GM21526 (cell line): ENCODE measurements around the gene SSNA1.

Source experiments
- ATAC-seq: cut with Tn5 transposase; IDR thresholded peaks from one replicate; pipeline ENCODE4 v1.9.1; 2021; ENCODE audit warnings: moderate library complexity; ENCODE audit not compliant: unreplicated experiment, low FRiP score

Gene SSNA1

GRCh38 chr9:137195525-137196220 is 7.2 kb downstream of the SSNA1 start:
- ATAC-seq: no peak

- no peak for ATAC-seq
Measured at GRCh38 chr9:137198051-137198901, 9.8 kb downstream of the SSNA1 start.

DNA sequence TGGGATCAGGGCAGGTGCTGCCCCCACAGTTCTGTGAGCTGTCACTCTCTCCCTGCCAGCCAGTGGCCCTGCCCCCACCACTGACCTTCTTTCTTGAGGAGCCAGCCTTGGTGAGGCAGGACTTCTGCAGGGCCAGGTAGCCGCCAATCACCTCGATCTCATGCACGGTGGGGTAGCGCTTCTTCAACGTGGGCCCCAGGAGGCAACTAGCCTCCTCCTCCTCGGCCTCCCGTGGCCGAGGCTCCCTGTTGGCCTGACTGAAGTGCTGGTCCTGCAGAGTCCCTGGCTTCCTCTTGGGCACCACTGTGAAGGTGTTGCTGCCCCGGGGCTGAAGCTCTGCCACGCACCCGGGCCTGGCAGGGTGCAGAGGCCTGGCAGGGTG is 10.4 kb downstream of the SSNA1 start:
- ATAC-seq: no peak

DNA sequence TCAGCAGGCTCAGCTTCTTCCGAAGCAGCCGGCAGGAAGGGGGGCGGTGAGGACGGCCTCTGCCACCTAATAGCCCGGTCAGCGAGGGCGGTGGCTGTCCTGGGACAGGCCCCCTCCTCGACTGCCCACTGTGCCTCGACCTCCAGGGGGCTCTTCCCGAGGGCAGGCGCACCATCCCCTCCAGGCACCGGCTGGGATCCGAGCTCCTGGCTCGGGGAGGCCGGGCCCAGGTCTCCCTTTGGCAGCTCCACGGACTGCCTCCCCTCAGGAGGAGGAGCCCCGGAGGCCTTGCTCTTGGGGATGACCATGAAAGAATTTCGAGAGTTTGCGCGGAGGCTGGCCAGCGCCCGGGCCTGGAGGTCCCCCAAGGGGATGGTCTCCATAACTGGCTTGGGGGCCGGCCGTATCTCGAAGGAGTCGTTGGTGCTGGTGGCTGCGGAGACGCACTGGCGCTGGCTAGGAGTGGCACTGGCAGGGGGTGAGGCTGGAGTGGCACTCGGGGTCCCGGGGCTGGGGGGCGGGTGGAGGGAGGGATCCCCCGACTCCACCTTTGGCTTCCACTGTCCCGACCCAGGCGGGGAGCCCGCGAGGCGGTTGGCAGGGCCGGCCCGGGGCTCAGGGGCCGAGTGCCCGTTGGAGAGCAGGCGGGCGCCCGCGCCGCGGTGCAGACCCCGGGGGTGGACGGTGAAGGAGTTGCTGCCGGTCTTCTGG is 11.1 kb downstream of the SSNA1 start:
- ATAC-seq: no peak

DNA sequence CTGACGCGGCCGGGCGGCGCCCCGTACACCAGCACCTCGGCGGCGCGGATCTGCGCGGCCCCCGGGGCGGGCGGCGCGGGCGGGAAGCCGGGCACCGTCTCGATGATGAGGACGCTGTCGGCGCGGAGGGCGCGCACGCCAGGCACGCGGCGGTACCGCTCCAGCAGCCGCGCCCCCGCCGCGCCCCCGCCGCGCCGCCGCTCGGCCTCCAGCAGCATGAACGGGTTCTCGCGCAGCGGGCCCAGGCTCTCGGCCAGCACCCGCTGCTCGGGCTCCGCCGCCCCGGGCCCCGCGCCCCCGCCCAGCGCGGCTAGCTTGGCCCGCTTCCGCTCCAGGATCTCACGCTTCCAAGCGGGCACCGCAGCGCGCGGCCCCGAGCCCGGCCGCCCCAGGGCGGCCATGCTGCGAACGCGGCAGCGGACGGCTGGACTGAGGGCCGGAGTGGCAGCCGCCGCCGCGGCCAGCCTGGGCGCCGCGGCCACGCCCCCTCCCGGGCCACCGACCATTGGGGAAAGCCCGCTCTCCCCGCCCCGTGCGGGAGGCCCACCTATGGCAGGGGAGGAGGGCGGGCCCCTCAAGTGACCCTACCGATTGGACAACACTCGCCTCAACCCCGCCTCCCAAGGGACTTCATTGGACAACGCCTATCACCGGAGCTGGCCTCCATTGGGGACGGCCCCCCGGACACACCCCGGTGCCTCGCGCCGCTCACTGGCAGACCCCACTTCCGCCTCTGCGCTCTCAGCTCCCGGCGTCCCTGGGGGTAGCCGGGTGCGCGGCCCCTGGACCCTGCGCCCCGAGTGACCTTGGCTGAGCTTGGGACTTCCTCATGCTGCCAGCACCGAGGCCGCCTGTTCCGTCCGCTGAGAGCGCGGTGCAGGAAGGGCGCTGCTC is 12.1 kb downstream of the SSNA1 start, which contains the start of gene TPRN:
TPRN (minus strand) TSS at position 431 of the 894 bp plus-strand sequence; CDS start at position 401, 30 bp downstream.
- ATAC-seq: peak; percentile 74

GRCh38 chr9:137201205-137201868 is 12.9 kb downstream of the SSNA1 start:
- ATAC-seq: no peak

DNA sequence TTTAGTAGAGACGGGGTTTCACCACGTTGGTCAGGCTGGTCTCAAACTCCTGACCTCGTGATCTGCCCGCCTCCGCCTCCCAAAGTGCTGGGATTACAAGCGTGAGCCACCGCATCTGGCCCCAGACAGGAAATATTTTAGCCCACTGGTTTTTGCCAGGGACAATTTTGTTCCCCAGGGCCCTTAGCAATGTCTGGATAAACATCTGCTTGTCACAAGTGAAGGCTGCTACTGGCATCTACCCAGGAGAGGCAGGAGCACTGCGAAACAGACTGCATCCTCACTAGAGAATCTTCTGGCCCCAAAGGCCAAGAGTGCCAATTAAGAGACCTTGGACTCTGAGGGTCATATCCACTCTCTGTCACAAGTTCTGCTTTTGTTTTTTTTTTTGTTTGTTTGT is 14.5 kb downstream of the SSNA1 start:
- no peak for ATAC-seq

- ATAC-seq: no peak
Measured at GRCh38 chr9:137204731-137205125, 16.3 kb downstream of the SSNA1 start.

DNA sequence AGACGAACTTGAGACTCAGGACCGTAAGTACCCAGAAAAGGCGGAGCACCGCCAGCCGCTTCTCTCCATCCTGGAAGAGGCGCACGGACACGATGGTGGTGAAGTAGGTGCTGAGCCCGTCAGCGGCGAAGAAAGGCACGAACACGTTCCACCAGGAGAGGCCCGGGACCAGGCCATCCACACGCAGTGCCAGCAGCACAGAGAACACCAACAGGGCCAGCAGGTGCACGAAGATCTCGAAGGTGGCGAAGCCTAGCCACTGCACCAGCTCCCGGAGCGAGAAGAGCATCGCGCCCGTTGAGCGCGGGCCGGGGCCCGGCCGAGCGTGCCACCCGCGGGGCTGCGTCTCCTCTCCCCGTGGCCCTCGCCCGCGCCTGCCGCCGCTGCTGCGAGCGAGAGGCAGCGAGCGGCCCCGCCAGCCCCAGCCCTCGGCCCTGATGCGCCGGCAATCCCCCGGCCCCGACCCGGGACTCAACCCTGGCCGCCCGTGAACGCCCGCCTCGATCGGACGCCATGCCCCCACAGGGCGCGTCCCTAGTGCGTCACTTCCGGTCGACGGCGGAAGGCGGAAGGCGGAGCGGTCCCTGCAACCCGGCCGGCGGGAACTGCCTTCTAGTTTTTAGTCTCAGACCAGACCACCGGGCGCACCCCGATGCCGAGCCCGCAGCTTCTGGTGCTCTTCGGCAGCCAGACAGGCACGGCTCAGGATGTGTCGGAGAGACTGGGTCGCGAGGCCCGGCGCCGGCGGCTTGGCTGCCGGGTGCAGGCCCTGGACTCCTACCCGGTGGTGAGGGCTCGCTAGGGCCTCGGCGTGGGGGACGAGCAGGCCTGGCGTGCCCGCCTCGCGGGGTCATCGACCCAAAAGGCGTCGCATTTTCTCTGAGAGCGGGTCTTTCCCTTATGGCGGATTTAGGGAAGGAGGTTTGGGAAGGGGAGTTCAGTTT is 16.9 kb downstream of the SSNA1 start, which contains the start of the genes NDOR1 and TMEM203:
NDOR1 (plus strand) TSS at position 575 of the 944 bp plus-strand sequence; CDS start at position 653, 78 bp downstream.
TMEM203 (minus strand) TSS at position 523 of the 944 bp plus-strand sequence; CDS start at position 289, 234 bp downstream.
- ATAC-seq: peak; percentile 45

DNA sequence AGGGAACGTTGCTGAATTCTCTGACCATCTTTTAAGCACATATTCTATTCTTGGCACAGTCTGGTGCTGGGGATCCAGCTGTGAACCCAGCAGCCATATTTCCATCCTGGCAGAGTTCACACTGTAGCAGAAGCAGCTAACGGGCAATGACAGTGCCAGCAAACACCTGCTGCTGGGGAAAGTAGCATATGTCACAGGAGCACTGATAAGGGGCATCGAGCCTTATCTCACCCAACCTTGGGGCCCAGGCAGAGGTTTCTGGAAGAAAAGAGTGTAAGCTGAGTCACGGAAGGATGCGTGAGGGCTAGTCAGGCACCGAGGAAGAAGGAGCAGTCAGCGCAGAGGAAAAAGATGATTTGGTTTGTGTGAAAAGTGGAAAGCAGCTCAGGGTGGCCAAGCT is 18.1 kb downstream of the SSNA1 start:
- ATAC-seq: no peak

- no peak for ATAC-seq
Measured at GRCh38 chr9:137211532-137211931, 23.1 kb downstream of the SSNA1 start.

GRCh38 chr9:137212520-137212919 is 24.0 kb downstream of the SSNA1 start:
- ATAC-seq: no peak

GRCh38 chr9:137213160-137214060 is 24.9 kb downstream of the SSNA1 start:
- no peak for ATAC-seq

DNA sequence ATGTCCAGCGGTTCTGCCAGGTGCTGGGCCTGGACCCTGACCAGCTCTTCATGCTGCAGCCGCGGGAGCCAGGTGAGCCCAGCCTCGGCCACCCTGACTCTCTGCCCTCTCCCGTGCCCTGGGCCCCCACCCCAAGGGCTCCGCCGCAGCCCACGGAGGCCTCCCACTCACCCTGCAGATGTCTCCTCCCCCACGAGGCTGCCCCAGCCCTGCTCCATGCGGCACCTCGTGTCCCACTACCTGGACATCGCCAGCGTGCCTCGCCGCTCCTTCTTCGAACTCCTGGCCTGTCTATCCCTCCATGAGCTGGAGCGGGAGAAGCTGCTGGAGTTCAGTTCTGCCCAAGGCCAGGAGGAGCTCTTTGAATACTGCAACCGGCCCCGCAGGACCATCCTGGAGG is 26.1 kb downstream of the SSNA1 start:
- ATAC-seq: no peak

DNA sequence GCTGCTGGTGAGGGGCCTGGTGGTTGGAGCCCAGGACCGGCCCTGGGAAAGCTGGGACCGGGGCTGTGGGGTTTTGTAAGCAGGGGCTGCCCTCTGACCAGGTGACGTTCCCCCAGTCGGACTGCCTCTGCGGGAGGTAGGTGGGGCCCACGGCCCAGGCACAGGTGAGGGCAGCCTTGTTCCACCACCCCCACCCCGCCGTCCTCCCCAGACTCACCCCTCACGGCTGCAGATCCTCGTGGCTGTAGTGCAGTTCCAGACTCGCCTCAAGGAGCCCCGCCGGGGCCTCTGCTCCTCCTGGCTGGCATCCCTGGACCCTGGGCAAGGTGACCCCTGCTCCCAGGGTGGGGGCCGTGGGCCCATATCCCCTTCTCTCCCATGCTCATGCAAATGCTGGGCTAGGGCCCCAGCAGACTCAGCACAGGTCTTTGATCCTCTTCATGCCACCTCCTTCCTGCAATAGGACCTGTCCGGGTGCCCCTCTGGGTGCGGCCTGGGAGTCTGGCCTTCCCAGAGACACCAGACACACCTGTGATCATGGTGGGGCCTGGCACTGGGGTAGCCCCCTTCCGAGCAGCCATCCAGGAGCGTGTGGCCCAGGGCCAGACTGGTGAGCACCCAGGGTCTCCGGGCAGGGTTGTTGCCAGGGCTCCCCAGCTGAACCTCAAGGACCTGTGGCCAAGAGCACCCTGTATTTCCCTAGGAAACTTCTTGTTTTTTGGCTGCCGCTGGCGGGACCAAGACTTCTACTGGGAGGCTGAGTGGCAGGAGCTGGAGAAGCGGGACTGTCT is 26.9 kb downstream of the SSNA1 start:
- no peak for ATAC-seq

GRCh38 chr9:137216188-137216965 is 27.9 kb downstream of the SSNA1 start:
- ATAC-seq: no peak
